Activated CD4-positive, alpha-beta T cell treated with anti-CD3 and anti-CD28 coated beads, Interleukin-2, amount 50 U/mL, for 24 hours (primary cell): Measurements from ENCODE around the gene ARFGAP1.
A peak's percentile ranks its signal among the peaks of the same experiment; 100 is the strongest.

Source experiments
- DNase-seq, 2 donors: peaks; one replicate each; pipeline ENCODE4 v3.0.0-alpha.2; 2020; ENCODE audit warnings: low read depth in 1 of 2, low spot score in 1 of 2

The ARFGAP1 gene

GRCh38 chr20:63272105-63273058 is at the start of gene ARFGAP1:
ARFGAP1 (plus strand) TSS chr20:63272813; CDS start chr20:63275581, 2,768 bp downstream.
- DNase-seq, result peak; percentile 78 to 83

GRCh38 chr20:63223121-63223825 is 49.3 kb upstream of the ARFGAP1 start:
- DNase-seq, result peak; percentile 20 to 41

DNA sequence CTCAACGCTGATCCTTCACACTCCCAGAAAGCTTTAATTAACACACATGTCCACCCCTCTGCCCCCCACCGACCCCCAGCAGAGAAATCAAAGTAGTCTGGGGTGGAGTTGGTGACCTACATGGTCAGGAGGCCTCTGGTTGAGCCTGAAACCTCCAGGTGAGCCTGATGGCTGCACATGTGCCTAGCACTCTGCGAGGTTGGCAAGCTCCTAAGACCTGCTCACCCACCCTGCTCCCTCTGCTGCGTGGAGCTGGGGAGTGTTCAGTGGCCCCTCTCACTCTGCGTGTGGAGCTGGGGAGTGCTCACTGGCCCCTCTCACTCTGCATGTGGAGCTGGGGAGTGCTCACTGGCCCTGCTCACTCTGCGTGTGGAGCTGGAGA is 48.8 kb upstream of the ARFGAP1 start:
- no peak for DNase-seq

DNA sequence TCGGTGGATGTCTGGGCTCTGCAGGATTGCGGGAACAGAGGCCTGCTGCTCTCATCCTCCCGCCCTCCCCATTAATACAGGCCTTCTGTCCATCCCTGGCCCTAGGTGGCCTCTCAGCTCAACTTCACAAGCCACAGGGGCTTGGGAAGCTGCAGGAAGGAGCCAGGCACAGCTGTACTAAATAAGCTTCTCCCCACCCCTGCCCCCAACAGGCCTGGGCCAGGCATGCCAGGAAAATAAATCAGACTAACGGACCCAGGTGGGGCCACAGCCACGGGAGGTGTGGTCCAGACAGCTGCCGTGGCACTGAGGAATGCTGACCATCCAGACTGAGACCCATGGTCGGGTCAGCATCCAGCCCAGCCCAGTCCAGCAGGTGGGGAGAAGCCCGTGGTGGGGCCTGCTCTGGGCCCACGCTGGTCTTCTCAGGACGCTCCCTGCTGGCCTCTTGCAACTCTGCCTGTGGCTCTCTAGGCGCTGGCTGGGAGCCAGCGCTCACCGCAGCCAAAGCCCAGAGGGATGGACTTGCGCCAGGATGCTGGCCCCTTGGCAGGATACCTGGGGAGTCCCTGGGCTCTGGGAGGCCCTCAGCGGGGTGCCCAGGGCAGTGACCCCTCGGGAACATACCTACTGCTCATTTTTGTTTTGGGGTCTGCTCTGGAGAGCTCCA is 48.1 kb upstream of the ARFGAP1 start:
- no peak for DNase-seq

GRCh38 chr20:63225082-63225454 is 47.5 kb upstream of the ARFGAP1 start:
- DNase-seq, result no peak

- DNase-seq, result no peak
These were observed 46.3 kb upstream of the ARFGAP1 start for GRCh38 chr20:63226042-63226943.

DNA sequence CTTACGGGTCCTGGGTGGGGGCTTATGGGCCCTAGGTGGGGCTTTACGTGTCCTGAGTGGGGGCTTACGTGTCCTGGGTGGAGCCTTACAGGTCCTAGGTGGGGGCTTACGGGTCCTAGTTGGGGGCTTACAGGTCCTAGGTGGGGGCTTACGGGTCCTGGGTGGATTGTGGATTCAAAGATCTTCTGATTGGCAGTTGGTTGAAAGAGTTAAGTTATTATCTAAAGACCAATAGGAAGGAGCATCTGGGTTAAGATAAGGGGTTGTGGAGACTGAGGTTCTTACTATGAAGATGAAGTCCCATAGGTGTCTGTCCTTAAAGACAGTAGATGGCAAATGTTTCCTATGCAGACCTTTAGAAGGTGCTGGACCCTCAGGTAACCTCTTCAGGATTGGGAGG is 45.4 kb upstream of the ARFGAP1 start:
- DNase-seq, result no peak

GRCh38 chr20:63228806-63229205 is 43.8 kb upstream of the ARFGAP1 start:
- no peak for DNase-seq

DNA sequence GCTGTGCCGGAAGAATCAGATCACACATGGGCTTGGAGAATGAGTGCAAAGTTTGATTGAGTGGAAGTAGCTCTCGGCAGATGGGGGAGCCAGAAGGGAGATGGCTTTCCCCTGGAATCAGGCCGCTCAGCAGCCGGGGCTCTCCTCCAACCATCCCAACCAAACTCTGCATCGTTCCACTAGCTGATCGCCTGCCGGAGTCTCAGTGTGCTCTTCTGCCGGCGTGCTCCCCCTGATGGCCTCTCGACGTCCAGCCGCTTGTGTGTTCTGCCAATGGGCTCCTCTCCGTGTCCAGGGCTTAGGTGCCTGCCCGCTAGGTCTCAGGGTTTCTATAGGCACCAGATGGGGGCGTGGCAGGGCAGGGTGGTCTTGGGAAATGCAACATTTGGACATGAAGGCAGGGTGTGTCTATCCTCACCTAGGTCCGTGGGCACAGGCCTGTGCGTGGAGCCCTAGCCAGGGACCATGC is 41.8 kb upstream of the ARFGAP1 start:
- DNase-seq, result no peak

DNA sequence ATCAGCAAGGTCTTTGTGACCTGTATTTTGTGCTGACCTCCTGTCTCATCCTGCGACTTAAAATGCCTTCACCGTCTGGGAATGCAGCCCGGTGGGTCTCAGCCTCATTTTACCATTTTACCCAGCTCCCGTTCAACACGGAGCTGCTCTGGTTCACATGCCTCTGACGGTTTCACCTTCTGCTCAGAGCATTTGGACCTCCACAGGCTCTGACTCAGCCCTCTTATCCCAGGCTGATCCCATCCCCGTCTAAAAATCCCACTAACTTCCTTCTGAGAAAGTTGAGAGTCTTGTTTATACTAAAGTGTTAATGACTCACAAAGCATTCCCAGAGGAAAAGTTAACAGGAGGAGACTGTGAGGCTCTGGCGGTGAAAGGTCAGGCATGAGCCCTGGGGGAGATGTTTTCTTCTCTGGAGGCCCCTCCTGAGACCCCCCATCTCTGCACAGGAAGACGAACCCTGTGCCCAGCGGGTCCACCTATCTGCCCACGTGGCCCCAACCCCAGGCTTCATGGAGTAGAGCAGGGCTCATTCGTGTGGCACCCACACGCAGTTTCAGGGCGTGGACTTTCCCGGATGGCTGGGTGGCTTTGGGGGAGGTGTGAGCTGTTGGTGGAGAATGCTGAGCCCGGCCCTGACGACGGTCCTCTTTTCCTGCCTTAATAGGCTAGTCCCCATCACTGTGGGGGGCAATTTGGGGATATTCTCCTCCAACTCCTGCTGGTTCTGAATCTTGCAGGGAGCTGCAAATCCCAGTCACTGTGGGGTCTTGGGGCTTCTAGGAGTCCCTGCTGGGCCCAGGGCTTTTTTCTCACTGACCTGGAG is 40.2 kb upstream of the ARFGAP1 start:
- no peak for DNase-seq

- no peak for DNase-seq
These were observed 39.6 kb upstream of the ARFGAP1 start for GRCh38 chr20:63233061-63233344.

DNA sequence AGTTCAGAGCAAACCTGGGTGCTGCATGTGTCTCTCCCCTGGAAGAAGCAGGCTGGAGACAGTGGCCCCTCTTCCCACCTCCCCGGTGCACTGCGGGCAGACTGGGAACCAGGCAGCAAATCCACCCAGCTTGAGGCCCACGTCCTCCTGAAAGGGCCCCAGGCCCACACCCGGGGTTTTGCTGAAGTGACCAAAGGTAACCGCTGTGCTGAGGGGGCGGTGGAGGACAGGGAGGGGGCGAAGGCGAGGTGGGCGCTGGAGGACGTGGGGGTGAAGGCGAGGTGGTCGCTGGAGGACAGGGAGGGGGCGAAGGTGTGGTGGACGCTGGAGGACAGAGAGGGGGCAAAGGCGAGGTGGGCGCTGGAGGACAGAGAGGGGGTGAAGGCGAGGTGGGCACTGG is 38.7 kb upstream of the ARFGAP1 start:
- no peak for DNase-seq

- no peak for DNase-seq
These were observed 37.8 kb upstream of the ARFGAP1 start for GRCh38 chr20:63234693-63235398.

DNA sequence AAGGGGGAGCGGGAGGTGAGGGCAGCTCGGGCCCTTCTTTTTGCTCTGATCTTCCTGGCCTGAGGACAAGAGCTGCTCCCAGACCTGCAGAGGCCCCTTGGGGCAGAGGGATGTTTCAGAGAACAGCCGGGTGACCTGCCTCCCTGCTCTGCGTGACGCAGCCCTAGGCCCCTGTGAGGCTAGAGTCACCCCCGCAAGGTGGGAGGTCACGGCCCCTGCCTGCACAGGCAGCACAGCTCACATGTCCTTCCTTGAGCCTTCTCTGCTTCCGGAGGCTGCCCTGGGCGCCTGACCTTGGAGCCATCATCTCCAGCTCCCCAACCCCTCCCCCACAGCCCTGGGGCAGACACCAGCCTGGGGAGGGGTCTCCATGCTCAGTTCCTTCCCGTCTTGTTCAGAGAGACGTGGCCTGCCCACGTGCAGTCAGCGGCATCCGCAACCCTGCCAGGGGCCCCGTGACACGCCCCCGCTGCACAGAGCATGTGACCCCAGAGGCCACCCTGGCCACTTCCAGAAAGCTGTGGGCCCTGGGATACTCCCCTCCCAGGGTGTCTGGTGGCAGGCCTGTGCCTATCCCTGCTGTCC is 37.1 kb upstream of the ARFGAP1 start, which contains the start of gene BIRC7:
BIRC7 (plus strand) TSS at position 507 of the 585 bp plus-strand sequence. CDS start 192 bp downstream, outside the sequence.
- no peak for DNase-seq

GRCh38 chr20:63236116-63236837 is 36.3 kb upstream of the ARFGAP1 start:
- DNase-seq, result no peak

GRCh38 chr20:63238031-63238430 is 34.6 kb upstream of the ARFGAP1 start:
- DNase-seq, result no peak

DNA sequence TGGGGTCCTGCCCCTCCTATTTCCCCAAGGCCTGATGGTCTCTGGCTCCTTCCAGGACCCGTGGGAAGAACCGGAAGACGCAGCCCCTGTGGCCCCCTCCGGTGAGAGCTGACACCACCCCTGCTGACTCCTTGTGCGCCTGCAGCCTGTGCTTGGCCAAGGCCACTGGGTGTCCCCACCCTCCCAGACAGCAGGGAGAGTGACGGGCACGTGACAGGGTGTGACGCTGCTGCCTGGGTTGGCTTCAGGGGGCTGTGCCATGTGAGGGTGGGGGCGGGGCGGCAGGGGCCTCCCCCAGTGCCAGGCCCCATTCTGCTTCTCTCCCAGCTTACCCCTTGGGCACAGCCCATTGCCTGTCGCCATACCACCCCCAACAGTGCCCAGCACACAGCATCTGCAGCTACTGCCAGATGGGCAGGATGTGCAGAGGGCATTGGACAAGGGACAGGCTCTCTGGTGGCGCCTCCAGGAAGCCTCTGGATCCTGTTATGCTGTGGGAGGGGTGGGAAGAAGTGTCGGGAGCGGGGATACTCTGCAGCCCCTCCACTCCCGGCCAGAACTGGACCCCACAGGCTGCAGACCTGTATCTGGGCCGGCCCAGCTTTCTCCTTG is 34.0 kb upstream of the ARFGAP1 start:
- no peak for DNase-seq

GRCh38 chr20:63239431-63239830 is 33.2 kb upstream of the ARFGAP1 start:
- DNase-seq, result no peak
